Heart left ventricle (tissue), 13 donors: Measurements from ENCODE around the gene TNS4.

Experiments used
- POLR2A ChIP-seq, 2 donors: fragments of 450-650 bp; IDR thresholded peaks; one replicate each; pipeline ENCODE4 v1.6.1; 2017; ENCODE audit warnings: antibody characterized with exemption in 2 of 2, mild to moderate bottlenecking in 2 of 2, moderate library complexity in 2 of 2
- TF ChIP-seq, protein P1 (sequence below), 12 donors: fragments of 200-600 bp; sonication (generic) in 4 of 12; IDR thresholded peaks; one replicate each; pipeline versions ENCODE4 v1.5.0 to v1.8.0; 2018 to 2022; ENCODE audit warnings: antibody characterized with exemption in 12 of 12, mild to moderate bottlenecking in 5 of 12
- donor health status: ischemic (EF 13 %, LVEDD 7.1; RV severe dilation, severe dysfunction).
- donor health status: DM: no; HTN: yes; CAD: no.
- donor health status: DM: no; HTN: no; CAD: no.
- donor health status: ischemic (EF 25% LVEDD 6.9; RV normal size, moderate dysfunction).
- donor health status: ischemic (EF 25% LVEDD 5.7; RV mildly dilated, moderate dysfunction).
- donor health status: ischemic (EF 35%, LVEDD 5.7; RV mildly dilated, moderate dysfunction).
- donor health status: nonischemic (EF 11% LVEDD 7.7; RV severe dilation, severe dysfunction).
- donor health status: DM: yes; HTN: yes; CAD: no.
- donor health status: PGD.
- donor health status: ischemic (EF 29% LVEDD 5.4; RV normal size, mild dysfunction).
- donor health status: nonischemic (EF 23%, LVEDD 6.1; RV moderate dilation, normal function).

DNA sequence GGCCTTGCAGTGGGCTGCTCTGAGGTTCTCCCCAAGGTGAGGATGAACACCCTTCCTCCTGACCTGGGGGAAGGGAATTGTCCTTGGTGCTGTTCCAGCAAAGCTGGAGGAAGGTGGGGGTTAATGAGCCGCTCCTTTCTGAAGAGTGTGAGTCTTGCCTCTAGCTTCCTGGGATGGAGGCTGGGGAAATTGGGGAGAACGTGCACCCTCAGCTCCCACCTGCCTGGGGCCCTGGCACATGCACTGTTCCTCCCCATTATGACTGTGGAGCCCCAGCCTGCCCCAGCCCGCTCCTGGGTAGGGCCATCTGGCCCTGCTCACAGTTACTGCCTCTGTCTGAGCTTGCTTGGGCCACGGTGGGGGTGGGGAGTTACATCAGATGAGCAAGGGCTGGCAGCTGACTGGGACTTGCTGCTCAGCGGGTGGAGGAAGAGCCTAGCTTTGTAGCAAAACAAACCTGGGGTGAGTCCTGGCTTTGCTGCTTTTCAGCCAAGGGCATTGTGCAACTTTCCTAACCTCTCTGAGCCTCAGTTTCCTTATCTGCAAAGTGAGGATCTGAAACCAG is 11.1 kb downstream of the TNS4 start:
- TF ChIP-seq, protein P1, sequence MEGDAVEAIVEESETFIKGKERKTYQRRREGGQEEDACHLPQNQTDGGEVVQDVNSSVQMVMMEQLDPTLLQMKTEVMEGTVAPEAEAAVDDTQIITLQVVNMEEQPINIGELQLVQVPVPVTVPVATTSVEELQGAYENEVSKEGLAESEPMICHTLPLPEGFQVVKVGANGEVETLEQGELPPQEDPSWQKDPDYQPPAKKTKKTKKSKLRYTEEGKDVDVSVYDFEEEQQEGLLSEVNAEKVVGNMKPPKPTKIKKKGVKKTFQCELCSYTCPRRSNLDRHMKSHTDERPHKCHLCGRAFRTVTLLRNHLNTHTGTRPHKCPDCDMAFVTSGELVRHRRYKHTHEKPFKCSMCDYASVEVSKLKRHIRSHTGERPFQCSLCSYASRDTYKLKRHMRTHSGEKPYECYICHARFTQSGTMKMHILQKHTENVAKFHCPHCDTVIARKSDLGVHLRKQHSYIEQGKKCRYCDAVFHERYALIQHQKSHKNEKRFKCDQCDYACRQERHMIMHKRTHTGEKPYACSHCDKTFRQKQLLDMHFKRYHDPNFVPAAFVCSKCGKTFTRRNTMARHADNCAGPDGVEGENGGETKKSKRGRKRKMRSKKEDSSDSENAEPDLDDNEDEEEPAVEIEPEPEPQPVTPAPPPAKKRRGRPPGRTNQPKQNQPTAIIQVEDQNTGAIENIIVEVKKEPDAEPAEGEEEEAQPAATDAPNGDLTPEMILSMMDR (IDR thresholded peaks at IDR 0.05) = no peak
- TF ChIP-seq POLR2A (IDR thresholded peaks at IDR 0.05) = no peak
